ENCODE results near the gene RHBDD3. TPM values are rescaled to one million over a fixed set of nuclear protein-coding genes. Genes with fewer than 3 reads are reported as not detected.

Gene RHBDD3
- total RNA-seq, 1 experiment from 2014 or later, result 82.7 TPM

Other genes starting within 250 kb of the RHBDD3 start
- gene C22orf31, start 206.2 kb downstream of the RHBDD3 start, total RNA-seq (2014; rRNA removed; shearing (Covaris generic)), result not detected in 2 replicates
- 9.3 and 9.7 TPM in 2 replicates for gene KREMEN1, start 194.9 kb downstream of the RHBDD3 start, total RNA-seq (2014; rRNA removed; shearing (Covaris generic))
- gene EMID1, start 62.1 kb downstream of the RHBDD3 start, total RNA-seq (2014; rRNA removed; shearing (Covaris generic)), result 7.9 and 20.7 TPM in 2 replicates
- gene EWSR1, start 287 bp upstream of the RHBDD3 start, total RNA-seq (2014; rRNA removed; shearing (Covaris generic)), result 164 and 196 TPM in 2 replicates
- 13.2 and 26.3 TPM in 2 replicates for gene GAS2L1, start 38.7 kb upstream of the RHBDD3 start, total RNA-seq (2014; rRNA removed; shearing (Covaris generic))
- gene RASL10A, start 47.7 kb upstream of the RHBDD3 start, total RNA-seq (2014; rRNA removed; shearing (Covaris generic)), result 3.0 and 9.6 TPM in 2 replicates
- gene AP1B1, start 120.6 kb upstream of the RHBDD3 start, total RNA-seq (2014; rRNA removed; shearing (Covaris generic)), result 70.0 and 88.7 TPM in 2 replicates
- not detected in 2 replicates for gene RFPL1, start 170.6 kb upstream of the RHBDD3 start, total RNA-seq (2014; rRNA removed; shearing (Covaris generic))
- gene NEFH, start 212.2 kb upstream of the RHBDD3 start, total RNA-seq (2014; rRNA removed; shearing (Covaris generic)), result 11.6 and 14.3 TPM in 2 replicates